NCI-H510A (cell line): ENCODE results near the gene SIDT2.

Experiments
- DNase-seq: peaks from one replicate; lab custom pipeline; 2025; lab: John Stamatoyannopoulos, UW

SIDT2 gene

DNA sequence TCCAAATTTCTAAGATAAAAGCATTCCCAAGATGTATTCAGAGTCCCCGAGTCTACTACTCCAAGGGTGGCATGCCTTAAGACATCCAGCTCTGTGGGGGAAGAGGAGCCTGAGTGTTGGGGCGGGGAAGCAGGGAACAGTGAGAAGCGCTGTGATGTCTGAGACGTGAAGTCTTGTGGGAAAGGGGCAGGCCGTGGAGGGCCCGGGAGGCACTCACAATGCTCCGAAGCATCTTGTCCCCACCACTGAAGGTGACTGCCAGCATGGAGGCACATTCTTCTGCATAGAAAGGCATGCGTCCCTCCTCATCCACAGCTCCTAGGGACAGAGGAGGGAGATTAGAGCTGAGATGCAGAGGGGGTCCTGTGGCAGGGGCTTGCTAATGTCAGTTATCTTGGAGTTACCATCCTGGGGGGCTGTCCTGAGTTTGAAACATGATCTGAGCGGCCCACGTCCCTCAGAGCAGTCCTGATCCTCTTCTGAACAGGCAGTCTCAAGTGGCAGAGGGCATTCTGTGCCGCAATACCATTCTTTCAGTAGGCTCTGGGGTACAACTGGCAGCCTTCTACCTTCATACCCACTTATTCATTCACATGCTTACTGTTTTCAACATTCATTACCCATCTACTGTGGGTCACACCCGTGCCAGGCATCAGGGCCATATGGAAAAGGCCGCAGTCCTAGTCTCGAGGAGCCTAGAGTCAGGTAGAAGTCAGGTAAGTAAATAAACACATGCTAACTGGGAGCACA is 44.6 kb downstream of the SIDT2 start:
- no peak for DNase-seq

DNA sequence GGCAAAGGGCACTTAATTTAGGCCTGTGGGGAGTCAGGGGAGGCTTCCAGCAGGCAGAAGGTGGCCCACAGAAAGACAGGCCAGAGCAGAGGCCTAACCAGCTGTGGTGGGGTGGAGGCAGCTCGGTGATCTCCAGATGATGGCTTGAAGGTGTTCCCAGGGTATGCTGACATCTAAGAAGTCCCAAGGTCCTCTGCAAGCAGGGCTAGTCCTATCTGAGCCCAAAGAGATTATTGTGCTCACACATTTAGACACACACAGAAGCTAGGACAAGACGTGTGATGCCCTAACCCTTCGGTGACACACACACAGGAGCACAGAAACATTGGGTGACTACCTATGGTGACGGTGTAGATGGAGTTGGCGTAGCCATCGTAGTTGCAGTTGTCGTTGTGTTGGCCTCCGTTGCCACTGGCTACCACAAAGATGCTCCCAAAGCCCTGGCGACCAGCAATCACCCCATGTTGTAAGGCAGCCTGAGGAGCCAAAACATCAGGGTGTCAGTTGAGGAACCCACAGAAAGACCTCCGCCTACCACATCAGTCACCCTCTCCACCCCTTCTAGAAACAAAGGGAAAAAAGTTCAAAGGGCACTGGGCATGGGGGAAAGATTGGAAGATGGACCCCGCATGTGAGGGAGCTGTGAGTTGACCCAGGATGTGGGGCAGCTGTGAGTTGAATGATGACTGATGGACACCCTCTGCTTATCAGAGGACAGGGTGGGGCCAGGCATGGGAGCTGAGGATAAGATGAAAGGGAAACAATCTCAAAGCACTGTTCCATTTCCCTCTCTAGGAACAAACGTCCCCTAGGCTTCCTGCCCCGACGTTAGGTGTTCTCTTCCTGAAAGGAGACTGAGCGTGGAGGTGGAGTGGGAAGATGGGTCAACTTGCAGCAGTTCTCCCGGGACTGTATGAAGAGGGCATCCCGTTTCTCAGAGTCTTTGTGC is 45.5 kb downstream of the SIDT2 start:
- no peak for DNase-seq

DNA sequence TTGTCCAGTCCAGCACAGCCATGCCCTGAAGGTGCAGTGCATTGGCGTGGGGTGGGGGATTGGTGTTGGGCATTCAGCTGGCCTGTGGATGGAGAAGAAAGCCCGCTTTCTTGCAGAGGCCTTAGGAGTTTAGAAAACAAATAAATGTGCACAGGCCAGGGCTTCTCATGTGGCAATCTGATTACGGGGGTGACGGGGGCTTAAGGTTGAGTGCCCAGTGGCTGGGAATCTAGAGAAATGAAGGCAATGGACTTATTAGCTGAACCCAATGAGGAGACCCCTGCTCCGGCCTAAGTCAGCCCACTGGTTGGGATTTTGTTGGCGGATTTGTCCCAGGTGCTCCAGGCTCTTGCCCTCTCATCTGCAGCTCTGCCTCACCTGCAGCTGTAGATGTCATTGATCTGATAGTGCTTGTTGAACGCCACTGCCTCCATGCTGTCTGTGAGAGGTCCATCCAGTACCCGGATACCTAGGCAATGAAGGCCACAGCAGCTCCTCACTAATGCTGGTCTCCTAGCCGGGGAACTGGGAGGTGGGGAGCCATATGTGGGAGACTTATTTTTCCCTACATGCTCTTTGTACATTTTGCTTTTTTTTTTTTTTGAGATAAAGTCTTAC is 47.1 kb downstream of the SIDT2 start:
- no peak for DNase-seq

DNA sequence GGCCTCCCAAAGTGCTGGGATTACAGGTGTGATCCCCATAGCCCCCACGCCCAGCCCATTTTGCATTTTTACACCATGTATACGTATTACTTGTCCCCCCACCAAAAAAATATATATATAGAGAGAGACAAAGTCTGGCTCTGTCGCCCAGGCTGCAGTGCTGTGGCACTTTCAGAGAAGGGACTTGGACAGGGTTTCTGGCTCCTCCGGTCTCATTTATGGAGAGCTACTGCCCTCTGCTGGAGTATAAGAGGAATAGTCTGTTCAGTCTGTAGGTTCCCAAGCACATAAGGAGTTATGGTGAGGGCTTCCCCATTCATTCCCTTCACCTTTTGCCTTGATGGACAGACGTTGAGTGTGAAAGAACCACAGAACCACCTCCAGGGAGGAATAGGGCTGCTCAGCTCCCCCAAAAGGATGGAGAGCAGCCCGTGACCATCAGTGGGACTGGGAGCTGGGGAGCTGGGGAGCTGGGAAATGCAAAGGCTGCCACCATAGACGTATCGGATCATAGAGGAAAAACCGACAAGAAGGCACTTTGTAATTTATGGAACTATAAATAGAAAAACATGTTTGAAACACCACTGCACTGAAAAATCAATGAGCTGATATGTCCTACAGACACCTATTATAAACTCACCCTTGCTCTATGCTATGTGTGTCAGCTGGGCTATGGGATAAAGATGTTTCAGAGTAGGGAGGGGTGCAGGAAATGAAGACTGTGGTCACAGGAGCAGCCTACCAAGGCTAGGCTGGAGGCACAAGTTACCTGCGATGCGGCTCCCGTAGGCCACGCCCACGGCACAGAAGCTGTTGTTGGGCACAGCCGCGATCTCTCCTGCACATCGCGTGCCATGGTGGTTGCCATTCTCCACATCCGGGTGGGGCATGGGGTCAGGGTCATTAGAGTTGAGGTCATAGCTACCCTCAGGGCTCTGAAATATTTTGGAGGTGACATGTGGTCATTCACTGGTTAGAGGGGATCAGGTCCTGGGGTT is 48.1 kb downstream of the SIDT2 start:
- DNase-seq: peak; percentile 28

DNA sequence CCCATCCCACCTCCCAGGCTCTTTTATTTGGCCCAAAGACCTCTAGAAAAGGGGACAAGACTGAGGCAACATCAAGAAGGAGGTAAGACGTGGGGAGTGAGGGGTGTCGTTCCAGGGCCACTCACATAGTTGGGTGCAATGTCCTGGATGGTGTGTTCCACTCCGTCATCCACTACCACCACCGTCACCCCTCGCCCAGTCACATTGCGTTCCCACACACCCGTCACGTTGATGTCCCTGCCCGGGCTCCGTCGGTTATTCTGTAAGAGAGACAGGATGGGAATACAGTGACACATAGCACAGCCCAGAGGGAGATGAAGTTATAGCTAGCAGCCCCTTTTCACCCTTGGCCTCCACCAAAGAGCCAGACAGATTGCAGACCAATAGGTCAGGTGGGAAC is 49.5 kb downstream of the SIDT2 start:
- no peak for DNase-seq

DNA sequence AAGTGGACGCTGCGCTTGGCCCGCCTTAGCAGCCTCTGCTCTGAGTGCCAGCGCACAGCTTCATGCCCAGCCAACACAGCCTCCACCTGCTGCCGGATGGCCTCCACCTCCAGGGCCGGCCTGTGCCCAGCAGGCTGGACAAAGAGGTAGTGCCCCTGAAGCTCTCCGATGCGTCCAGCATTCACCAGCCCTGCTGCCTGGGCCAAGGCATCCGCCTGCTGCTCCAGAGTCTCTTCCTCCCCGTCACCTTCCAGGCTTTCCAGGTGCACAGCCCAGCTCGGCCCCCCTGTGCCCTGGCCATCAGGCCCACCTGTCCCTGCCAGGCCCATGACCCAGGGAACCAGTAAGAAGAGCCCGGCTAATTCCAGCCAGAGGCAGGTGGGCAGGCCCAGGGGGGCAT is 50.9 kb downstream of the SIDT2 start:
- no peak for DNase-seq

DNA sequence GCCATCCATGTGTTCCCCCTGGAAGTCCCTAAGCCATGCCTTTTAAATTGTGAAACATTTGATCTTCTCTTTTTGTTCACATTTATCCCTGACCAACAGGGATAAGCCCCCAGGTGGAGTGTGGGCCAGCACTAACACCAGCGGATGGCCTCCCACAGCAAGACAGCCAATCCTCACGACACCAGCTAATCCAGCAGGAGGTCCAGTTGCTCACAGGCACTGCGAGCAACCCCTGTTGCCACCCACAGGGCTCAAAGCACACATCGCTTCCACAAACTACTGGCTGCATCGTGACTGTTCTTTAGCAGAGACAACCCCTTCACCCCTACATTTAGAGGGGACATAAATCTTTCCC is 51.4 kb downstream of the SIDT2 start:
- DNase-seq: no peak

DNA sequence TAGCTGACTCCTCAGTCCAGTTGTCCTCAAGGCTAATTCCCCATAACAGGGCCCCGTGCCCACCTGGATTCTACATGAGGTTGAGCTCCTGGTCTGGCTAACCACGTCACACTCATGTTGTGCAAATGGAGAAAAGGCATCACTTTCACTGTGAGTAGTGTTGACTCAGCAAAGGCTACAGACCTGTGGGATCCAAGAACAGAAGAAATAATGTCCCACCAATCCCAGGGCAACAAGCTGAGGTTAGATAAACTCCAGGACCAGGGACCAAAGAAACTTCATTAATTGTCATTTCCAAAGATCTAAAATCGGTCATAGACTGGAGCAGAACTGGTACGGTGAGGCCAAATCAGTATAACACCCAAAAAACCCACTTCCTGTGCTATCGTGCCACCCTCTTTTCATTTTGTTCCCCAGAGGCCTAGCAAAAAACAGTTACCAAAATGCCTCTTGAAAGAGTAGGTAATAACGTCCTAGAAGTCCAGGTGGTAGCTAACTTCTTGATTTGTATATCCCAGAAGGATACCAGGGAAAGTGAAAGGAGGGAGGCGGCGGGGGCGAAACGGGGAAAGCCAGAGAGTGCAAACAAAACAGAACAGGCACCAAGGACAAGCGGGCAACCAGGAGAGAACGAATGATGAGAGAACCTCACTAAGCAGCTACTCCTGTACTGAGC is 51.9 kb downstream of the SIDT2 start:
- no peak for DNase-seq

DNA sequence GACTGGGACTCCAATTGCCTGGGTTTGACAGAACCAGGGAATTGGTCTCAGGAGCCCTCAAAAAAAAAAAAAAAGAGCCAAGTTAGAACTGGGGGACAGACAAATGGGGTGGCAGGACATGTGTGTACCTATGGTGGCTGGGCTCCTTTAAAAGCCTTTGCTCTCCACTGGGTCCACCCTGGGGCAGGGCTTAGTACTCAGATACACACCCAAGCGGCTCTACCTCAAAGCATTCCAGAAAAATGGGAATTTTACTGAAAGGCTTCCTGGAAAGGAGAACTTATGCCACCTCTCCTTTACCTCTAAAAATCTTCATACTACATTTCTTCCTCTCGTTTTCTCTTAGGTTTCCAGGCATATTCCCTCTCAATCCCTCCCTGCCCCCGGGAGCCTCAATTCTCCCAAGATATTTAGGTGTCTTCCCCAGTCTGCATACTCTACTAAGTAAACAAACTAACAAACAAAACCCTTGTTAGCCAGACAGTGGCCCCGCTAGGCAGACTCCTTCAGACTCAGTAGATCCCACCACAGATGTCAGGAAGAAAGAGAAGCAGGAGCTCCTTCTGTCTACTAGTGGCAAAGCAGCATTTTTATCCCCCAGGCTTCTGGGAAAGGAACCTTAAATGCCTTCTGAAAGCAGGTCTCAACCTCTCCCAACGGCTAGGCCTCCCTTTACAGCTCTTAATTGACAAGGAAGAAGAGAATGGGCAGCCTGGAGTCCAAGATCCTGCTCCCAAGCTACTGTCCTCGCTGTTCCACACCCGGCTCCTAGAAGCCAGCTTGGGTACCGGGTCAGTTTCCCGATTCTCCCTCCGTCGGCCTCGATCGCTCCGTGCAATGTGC is 52.7 kb downstream of the SIDT2 start:
- DNase-seq: no peak

DNA sequence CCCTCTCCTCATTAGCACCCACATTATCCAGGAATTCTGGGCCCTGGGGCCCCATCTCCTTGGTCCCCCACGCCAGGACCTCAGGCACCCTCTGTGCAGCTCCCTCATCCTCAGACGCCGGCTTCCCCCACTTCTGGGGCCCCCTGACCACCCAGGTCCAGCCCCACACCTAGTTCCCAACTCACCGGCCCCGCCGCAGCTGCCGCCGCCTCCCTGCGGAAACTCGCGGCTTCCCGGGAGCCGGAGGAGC is 53.2 kb downstream of the SIDT2 start, which contains the start of gene PCSK7:
Gene PCSK7 (minus strand): TSS at position 232 of the 250 bp plus-strand sequence. CDS start 2,229 bp downstream, outside the sequence.
- peak; percentile 58 for DNase-seq

DNA sequence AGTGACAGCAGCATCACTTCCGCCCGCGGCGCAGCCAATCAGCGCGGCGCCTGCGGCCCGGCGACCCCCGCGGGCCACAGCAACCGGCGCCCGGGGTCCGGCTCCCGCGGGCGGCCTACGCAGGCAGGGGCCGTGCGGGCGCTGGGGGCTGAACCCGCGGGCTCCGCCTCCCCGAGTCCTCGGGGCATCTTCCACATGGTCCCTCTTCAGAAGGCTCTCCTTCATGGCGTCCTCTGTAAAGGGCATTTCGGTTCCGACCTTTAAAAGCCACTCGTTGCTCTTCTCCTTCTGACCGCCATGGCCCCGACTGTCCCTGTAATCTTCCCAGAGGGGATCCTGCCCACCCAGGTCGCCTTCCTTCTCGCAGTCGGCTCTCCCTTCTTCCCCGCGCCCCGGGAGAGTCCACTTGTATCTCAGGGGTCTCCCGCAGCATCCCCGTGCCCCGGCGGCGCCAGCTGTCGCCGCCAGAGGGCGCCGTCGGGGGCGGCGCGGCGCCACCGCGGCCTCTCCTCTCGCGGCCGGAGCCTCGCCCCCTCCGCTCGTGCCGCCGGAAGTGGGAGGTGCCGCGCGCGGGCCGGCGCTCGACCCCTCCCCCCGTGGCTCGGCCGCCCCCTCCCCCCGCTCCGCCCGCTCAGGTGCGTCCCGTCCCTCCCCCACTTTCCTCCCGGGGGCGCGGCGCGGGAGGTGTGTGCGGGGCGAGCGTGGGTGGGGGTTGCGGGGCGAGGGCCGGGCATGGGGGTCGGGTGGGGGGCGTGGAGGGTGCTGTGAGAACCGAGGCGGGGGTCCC is 53.7 kb downstream of the SIDT2 start, which contains the start of gene RNF214:
Gene RNF214 (plus strand): TSS at position 580 of the 787 bp plus-strand sequence. CDS start 1,602 bp downstream, outside the sequence.
- peak; percentile 61 for DNase-seq

DNA sequence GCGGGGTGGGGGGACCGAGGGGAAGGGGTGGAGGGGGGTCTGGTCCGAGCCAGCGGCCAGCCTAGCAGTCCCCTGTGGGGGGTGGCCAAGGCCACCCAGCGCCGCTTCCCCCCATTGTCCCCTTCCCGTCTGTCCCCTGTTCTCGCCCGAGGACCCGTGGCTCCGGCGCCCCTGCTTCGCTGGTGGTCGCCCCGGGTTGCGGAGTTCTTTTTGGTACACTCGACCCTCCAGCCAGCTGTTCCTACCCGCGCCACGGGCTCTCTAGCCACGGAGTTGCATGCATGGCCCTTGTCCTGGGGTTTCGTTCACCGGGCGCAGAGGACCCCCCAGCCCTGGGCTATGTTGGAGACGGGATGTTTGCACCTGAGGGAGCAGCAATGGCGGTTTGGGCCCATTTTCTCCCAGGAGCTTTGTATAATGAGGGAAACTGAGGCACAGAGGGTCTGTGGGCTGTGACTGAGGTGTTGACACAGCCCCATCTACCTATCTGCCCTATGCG is 54.4 kb downstream of the SIDT2 start:
- no peak for DNase-seq

DNA sequence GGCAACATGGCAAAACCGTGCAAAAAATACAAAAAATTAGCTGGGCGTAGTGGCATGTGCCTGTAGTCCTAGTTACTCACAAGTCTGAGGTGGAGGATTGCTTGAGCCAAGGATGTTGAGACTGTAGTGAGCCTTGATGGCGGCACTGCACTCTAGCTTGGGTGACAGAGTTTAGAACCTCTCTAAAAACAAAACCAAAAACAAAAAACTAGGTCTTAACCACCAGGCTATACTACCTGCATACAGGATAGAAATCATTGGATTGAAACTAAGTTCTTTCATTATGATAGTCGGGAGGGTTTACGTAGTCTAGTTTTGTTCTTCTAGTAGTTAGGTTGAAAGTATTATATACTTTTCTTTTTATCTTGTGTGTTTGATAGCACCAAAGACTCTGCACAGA is 59.7 kb downstream of the SIDT2 start:
- DNase-seq: no peak

DNA sequence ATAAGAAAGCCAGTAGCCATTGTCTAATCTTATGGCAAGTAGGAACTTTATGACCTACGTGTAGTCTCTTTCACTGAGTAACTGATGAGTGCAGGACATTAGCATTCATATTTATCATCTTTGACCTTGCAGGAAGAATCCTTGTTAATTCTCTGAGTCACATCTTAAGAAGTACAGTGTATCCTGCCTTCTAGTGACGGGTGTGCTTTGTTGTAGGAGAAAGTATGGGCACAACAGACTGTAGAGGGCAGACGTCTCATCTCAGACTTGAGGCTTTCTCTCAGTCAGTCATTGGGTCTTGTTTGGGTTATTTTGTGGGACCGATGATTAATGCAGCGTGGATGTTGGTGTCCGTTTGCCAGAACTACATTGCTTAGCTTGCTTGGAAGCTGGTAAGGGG is 60.8 kb downstream of the SIDT2 start:
- no peak for DNase-seq
